Panc1 (cell line): ENCODE measurements around the gene GCA. TPM values are rescaled to one million over a fixed set of nuclear protein-coding genes. Genes with fewer than 3 reads are reported as not detected.

ENCODE experiments used
- ATAC-seq: fragments of 200-7000 bp; cut with Tn5 transposase; 2 replicates; pipeline ENCODE4 v1.9.1; 2020; ENCODE audit warnings: mild to moderate bottlenecking, moderate library complexity
- BruUV-seq: library from RNA; stranded (reverse); fragments of 400-500 nt; replicated peaks from 2 replicates; lab custom pipeline; 2021; lab: Mats Ljungman, UMichigan
- CTCF ChIA-PET: fragments of 300-600 bp; sonication (Branson Sonifier 250); formaldehyde crosslinking; loops from one replicate; lab custom pipeline; 2022; ENCODE audit warnings: antibody characterized with exemption; lab: Charles Lee
- POLR2A ChIA-PET: fragments of 300-600 bp; sonication (Branson Sonifier 250); formaldehyde crosslinking; loops from one replicate; lab custom pipeline; 2022; ENCODE audit warnings: antibody characterized with exemption; lab: Charles Lee
- DNase-seq: peaks from one replicate; pipeline ENCODE4 v3.0.0-alpha.2; 2010; ENCODE audit warnings: low read depth, low spot score
- H3K27ac ChIP-seq: 2 replicates; pipeline ENCODE4 v1.5.1; 2011; ENCODE audit warnings: mild to moderate bottlenecking, low read length, inconsistent platforms
- H3K27me3 ChIP-seq: fragments of 200-500 bp; sonication (Bioruptor generic); 2 replicates; pipeline ENCODE4 v1.6.0; 2014; ENCODE audit warnings: low read length, inconsistent platforms; ENCODE audit not compliant: control insufficient read depth, insufficient read depth
- H3K36me3 ChIP-seq: fragments of 200-500 bp; sonication (Bioruptor generic); 2 replicates; pipeline ENCODE4 v1.5.1; 2014; ENCODE audit warnings: inconsistent platforms, mild to moderate bottlenecking, low read length, moderate library complexity; ENCODE audit not compliant: control insufficient read depth, insufficient read depth
- H3K4me1 ChIP-seq: 2 replicates; pipeline ENCODE4 v1.5.1; 2011; ENCODE audit warnings: inconsistent platforms, mild to moderate bottlenecking, low read length, moderate library complexity; ENCODE audit not compliant: control insufficient read depth, insufficient read depth
- H3K4me3 ChIP-seq, 2 experiments: 2 replicates each; pipeline ENCODE4 v1.5.1; 2011 to 2012; ENCODE audit warnings: low read depth in 2 of 2, low read length in 2 of 2, mild to moderate bottlenecking in 2 of 2, inconsistent platforms in 1 of 2, moderate library complexity in 1 of 2
- H3K9me3 ChIP-seq: fragments of 200-500 bp; sonication (Bioruptor generic); 2 replicates; pipeline ENCODE4 v1.5.1; 2014; ENCODE audit warnings: low read depth, mild to moderate bottlenecking, inconsistent platforms, low read length, moderate library complexity; ENCODE audit not compliant: control insufficient read depth, insufficient read depth
- POLR2AphosphoS5 ChIP-seq: IDR thresholded peaks from 2 replicates; pipeline ENCODE4 v1.6.1; 2012; ENCODE audit warnings: mild to moderate bottlenecking, low read depth, low read length, moderate library complexity
- REST ChIP-seq, 2 experiments: IDR thresholded peaks; 2 replicates each; pipeline ENCODE4 v1.6.1; 2011 to 2012; ENCODE audit warnings: low read depth in 2 of 2, control low read depth in 1 of 2, low read length in 1 of 2, mild to moderate bottlenecking in 1 of 2, moderate library complexity in 1 of 2; ENCODE audit not compliant: insufficient read depth in 1 of 2
- SIN3A ChIP-seq: IDR thresholded peaks from 2 replicates; pipeline ENCODE4 v1.6.1; 2012; ENCODE audit warnings: low read depth, mild to moderate bottlenecking, low read length, moderate library complexity, borderline replicate concordance; ENCODE audit not compliant: insufficient read depth
- TCF7L2 ChIP-seq: IDR thresholded peaks from 2 replicates; pipeline ENCODE4 v1.6.1; 2011; ENCODE audit warnings: mild to moderate bottlenecking, low read depth, low read length, inconsistent platforms
- in situ Hi-C: cut with HindIII; loops from 2 replicates; pipeline ENCODE4 v1.10.0; 2016; ENCODE audit warnings: low sequenced_read_pairs, low pct_unique_long_range_greater_than_20kb
- intact Hi-C: fragments of 100-400 bp; cut with micrococcal nuclease; formaldehyde crosslinking; loops from one replicate; pipeline ENCODE4 v1.10.0; 2022; ENCODE audit not compliant: unreplicated experiment
- total RNA-seq: library from RNA; stranded (reverse); gene quantifications from one replicate; pipeline ENCODE4 v1.2.1, GENCODE V29; 2021; ENCODE audit not compliant: unreplicated experiment
- TF ChIP-seq, protein P1 (sequence below): fragments of 450-650 bp; IDR thresholded peaks from 2 replicates; pipeline ENCODE4 v1.5.1; 2017; ENCODE audit warnings: mild to moderate bottlenecking

Gene GCA
- total RNA-seq, 1 experiment from 2014 or later = 21.3 TPM

GRCh38 chr2:162379719-162380580, 36.0 kb downstream of the GCA start:
- ChIA-PET POLR2A (no interaction called here), CTCF (no interaction called here)
- no TSS peak for BruUV-seq
- H3K4me1 ChIP-seq = no peaks in the 10 kb centered on the region
- no peaks in the 10 kb centered on the region for H3K36me3 ChIP-seq
- H3K9me3 ChIP-seq = no peaks in the 10 kb centered on the region
- ATAC-seq = no peak
- H3K27ac ChIP-seq = no peak overlapping the region
- DNase-seq = no peak
- TF ChIP-seq POLR2AphosphoS5 (no peak), REST (IDR thresholded peaks at IDR 0.05; ENCODE audit: insufficient read depth in 1 of 2, low read depth in 2 of 2, low read length in 1 of 2) (no peak), SIN3A (no peak)
- TF ChIP-seq, protein P1, sequence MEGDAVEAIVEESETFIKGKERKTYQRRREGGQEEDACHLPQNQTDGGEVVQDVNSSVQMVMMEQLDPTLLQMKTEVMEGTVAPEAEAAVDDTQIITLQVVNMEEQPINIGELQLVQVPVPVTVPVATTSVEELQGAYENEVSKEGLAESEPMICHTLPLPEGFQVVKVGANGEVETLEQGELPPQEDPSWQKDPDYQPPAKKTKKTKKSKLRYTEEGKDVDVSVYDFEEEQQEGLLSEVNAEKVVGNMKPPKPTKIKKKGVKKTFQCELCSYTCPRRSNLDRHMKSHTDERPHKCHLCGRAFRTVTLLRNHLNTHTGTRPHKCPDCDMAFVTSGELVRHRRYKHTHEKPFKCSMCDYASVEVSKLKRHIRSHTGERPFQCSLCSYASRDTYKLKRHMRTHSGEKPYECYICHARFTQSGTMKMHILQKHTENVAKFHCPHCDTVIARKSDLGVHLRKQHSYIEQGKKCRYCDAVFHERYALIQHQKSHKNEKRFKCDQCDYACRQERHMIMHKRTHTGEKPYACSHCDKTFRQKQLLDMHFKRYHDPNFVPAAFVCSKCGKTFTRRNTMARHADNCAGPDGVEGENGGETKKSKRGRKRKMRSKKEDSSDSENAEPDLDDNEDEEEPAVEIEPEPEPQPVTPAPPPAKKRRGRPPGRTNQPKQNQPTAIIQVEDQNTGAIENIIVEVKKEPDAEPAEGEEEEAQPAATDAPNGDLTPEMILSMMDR = no peak
- H3K27me3 ChIP-seq = no peaks in the 10 kb centered on the region
- intact Hi-C loops = no loop called here
- peak overlapping the region; percentile 9 to 23; a peak in 3 of 4 replicates for H3K4me3 ChIP-seq
- in situ Hi-C loops = no loop called here

DNA sequence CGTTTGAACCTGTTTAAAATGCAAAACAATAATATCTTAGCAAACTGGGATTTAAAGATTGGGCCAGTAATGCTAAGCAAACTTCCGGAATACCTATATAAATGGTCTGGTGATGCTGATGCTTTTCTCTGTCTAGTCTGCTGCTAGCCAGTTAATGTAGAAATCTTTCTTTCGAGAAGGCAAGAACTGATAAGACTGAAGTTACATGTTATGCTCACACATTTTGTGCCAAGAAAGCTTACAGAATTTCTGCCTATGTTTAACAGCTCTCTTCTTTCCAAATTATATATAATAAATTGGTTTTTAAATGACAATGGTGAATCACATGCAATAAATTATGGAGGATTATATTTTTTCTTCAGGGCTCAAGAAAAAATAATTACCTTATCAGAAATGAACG, 37.9 kb downstream of the GCA start:
- H3K4me1 ChIP-seq = no peaks in the 10 kb centered on the region

More for the DNA sequence above, 37.9 kb downstream of the GCA start:
- DNase-seq (no peak), ATAC-seq (no peak)
- no peak for TF ChIP-seq TCF7L2
- TF ChIP-seq REST (IDR thresholded peaks at IDR 0.05; ENCODE audit: insufficient read depth in 1 of 2, low read depth in 2 of 2, low read length in 1 of 2) = no peak
- TF ChIP-seq, protein P1 = no peak
- no peak for TF ChIP-seq SIN3A
- no peak for TF ChIP-seq POLR2AphosphoS5
- no peaks in the 10 kb centered on the region for H3K27me3 ChIP-seq
- no peaks in the 10 kb centered on the region for H3K36me3 ChIP-seq
- POLR2A ChIA-PET = no interaction called here
- no TSS peak for BruUV-seq
- H3K4me3 ChIP-seq = no peak overlapping the region
- H3K27ac ChIP-seq = no peak overlapping the region
- CTCF ChIA-PET = no interaction called here
- in situ Hi-C loops = no loop called here
- H3K9me3 ChIP-seq = no peaks in the 10 kb centered on the region
- intact Hi-C loops = no loop called here
